ENCODE results near the gene FCER1G. TPM values are rescaled to one million over a fixed set of nuclear protein-coding genes. Genes with fewer than 3 reads are reported as not detected.

The FCER1G gene
- total and polyA plus RNA-seq, 9 of the 15 experiments (the other 6 are each of a cell fraction or from before 2014, with no cell fraction given): 0.15 to 0.69 (median 0.31) TPM; not detected in 2

- TF ChIP-seq GATA2 (CRISPR knock-in tag; IDR thresholded peaks at IDR 0.05): no peak
- no peak for TF ChIP-seq MBD1 (CRISPR knock-in tag; IDR thresholded peaks at IDR 0.05)
- TF ChIP-seq JUN (IDR thresholded peaks at IDR 0.05; ENCODE audit: borderline replicate concordance, low read depth, low read length): peak; percentile 59; the same call in 1 of the 2 replicates
- no peak for TF ChIP-seq JUN (CRISPR knock-in tag; IDR thresholded peaks at IDR 0.05; ENCODE audit: borderline replicate concordance)
- TF ChIP-seq ZNF561 (CRISPR knock-in tag; conservative IDR thresholded peaks at IDR 0.05): no peak
- TF ChIP-seq FIP1L1 (IDR thresholded peaks at IDR 0.05; ENCODE audit: low read depth, low read length, poor library complexity, severe bottlenecking): no peak
- TF ChIP-seq SMARCE1 (IDR thresholded peaks at IDR 0.05): peak; percentile 55; the same call in 1 of the 2 replicates
- no peak for TF ChIP-seq RBFOX2 (IDR thresholded peaks at IDR 0.05; ENCODE audit: low read depth, low read length)
- no peak for TF ChIP-seq CREB5 (CRISPR knock-in tag; IDR thresholded peaks at IDR 0.05)
- no peak for TF ChIP-seq ZNF197 (CRISPR knock-in tag; IDR thresholded peaks at IDR 0.05; ENCODE audit: low read depth)
- no peak for TF ChIP-seq CSDE1 (IDR thresholded peaks at IDR 0.05)
- TF ChIP-seq ZNF316 (IDR thresholded peaks at IDR 0.05): peak; percentile 35
- TF ChIP-seq ZNF431 (CRISPR knock-in tag; IDR thresholded peaks at IDR 0.05): no peak
- peak; percentile 38; the same call in 1 of the 2 replicates for TF ChIP-seq DPF2 (IDR thresholded peaks at IDR 0.05)
- TF ChIP-seq CC2D1A (IDR thresholded peaks at IDR 0.05): no peak
- no peak for TF ChIP-seq RBBP5 (IDR thresholded peaks at IDR 0.05; ENCODE audit: borderline replicate concordance, insufficient read depth, low read length, poor library complexity, severe bottlenecking)
- TF ChIP-seq CEBPG (CRISPR knock-in tag; IDR thresholded peaks at IDR 0.05): no peak
- TF ChIP-seq CEBPG (tag; conservative IDR thresholded peaks at IDR 0.05 in 1 of 2, IDR thresholded peaks at IDR 0.05 in 1 of 2): no peak
- TF ChIP-seq C11orf30 (IDR thresholded peaks at IDR 0.05; ENCODE audit: low read depth): peak; percentile 19; the same call in 1 of the 2 replicates
- TF ChIP-seq, protein P1, sequence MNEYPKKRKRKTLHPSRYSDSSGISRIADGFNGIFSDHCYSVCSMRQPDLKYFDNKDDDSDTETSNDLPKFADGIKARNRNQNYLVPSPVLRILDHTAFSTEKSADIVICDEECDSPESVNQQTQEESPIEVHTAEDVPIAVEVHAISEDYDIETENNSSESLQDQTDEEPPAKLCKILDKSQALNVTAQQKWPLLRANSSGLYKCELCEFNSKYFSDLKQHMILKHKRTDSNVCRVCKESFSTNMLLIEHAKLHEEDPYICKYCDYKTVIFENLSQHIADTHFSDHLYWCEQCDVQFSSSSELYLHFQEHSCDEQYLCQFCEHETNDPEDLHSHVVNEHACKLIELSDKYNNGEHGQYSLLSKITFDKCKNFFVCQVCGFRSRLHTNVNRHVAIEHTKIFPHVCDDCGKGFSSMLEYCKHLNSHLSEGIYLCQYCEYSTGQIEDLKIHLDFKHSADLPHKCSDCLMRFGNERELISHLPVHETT (CRISPR knock-in tag; conservative IDR thresholded peaks at IDR 0.05 in 1 of 2, IDR thresholded peaks at IDR 0.05 in 1 of 2): no peak
- TF ChIP-seq KAT8 (IDR thresholded peaks at IDR 0.05; ENCODE audit: low read depth): no peak
- peak; percentile 85 for TF ChIP-seq FOSL1 (tag; conservative IDR thresholded peaks at IDR 0.05)
- TF ChIP-seq DIDO1 (tag; IDR thresholded peaks at IDR 0.05; ENCODE audit: low read depth): no peak
- TF ChIP-seq ZNF511 (CRISPR knock-in tag; IDR thresholded peaks at IDR 0.05): no peak
These were observed 27.2 kb downstream of the FCER1G start (continued) for GRCh38 chr1:161242313-161242712.
